Measurements from ENCODE around the gene EIF4E1B.

Gene EIF4E1B

GRCh38 chr5:176658007-176658599, 27.6 kb downstream of the EIF4E1B start:
- peak; percentile 96 for TF ChIP-seq CTCF (IDR thresholded peaks at IDR 0.05; ENCODE audit: extremely low read depth, missing control alignments)
- peak; percentile 68 for DNase-seq (ENCODE audit: low spot score)

- DNase-seq (ENCODE audit: low spot score), result peak; percentile 26
- no peak for TF ChIP-seq CTCF (IDR thresholded peaks at IDR 0.05; ENCODE audit: extremely low read depth, missing control alignments)
Measured at GRCh38 chr5:176658817-176659511, 28.5 kb downstream of the EIF4E1B start.

- no peak for TF ChIP-seq CTCF (IDR thresholded peaks at IDR 0.05; ENCODE audit: extremely low read depth, missing control alignments)
- no peak for DNase-seq (ENCODE audit: low spot score)
Measured at GRCh38 chr5:176659512-176659839, 29.0 kb downstream of the EIF4E1B start.

GRCh38 chr5:176659860-176660461, 29.5 kb downstream of the EIF4E1B start:
- DNase-seq (ENCODE audit: low spot score), result no peak
- no peak for TF ChIP-seq CTCF (IDR thresholded peaks at IDR 0.05; ENCODE audit: extremely low read depth, missing control alignments)

- TF ChIP-seq CTCF (IDR thresholded peaks at IDR 0.05; ENCODE audit: extremely low read depth, missing control alignments), result no peak
- no peak for DNase-seq (ENCODE audit: low spot score)
Measured at GRCh38 chr5:176660530-176660859, 30.0 kb downstream of the EIF4E1B start.

GRCh38 chr5:176660860-176661641, 30.6 kb downstream of the EIF4E1B start:
- DNase-seq (ENCODE audit: low spot score), result peak; percentile 91

More at GRCh38 chr5:176660860-176661641, 30.6 kb downstream of the EIF4E1B start:
- peak; percentile 95 for TF ChIP-seq CTCF (IDR thresholded peaks at IDR 0.05; ENCODE audit: extremely low read depth, missing control alignments)

Data from GM20000 (cell line).